Bone marrow (tissue), 2 donors: ENCODE results near the gene GALNT9.
A peak's percentile ranks its signal among the peaks of the same experiment; 100 is the strongest.

Experiments
- DNase-seq, 2 donors: peaks; one replicate each; lab custom pipeline; 2025; lab: John Stamatoyannopoulos, UW

GALNT9 gene

DNA sequence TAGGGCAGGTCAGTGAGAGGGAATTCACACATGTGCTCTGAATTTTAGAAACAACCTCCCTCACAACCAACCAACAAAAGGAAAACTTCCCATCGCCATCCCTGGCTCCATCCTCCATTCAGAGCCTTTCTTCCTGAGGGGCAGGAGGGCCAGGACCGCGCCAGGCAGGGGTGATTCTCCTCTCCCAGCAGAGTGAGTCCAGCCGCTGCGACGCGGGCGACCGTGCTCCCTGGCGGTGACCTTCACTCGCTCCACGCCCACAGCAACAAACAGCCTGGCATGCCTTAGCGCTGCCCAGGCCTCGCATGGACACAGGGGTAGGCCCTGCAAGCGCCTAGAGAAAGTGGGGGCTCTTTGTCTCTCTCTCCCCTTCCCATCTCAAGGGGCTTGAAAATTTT, 3.7 kb downstream of the GALNT9 start:
- DNase-seq, result no peak

DNA sequence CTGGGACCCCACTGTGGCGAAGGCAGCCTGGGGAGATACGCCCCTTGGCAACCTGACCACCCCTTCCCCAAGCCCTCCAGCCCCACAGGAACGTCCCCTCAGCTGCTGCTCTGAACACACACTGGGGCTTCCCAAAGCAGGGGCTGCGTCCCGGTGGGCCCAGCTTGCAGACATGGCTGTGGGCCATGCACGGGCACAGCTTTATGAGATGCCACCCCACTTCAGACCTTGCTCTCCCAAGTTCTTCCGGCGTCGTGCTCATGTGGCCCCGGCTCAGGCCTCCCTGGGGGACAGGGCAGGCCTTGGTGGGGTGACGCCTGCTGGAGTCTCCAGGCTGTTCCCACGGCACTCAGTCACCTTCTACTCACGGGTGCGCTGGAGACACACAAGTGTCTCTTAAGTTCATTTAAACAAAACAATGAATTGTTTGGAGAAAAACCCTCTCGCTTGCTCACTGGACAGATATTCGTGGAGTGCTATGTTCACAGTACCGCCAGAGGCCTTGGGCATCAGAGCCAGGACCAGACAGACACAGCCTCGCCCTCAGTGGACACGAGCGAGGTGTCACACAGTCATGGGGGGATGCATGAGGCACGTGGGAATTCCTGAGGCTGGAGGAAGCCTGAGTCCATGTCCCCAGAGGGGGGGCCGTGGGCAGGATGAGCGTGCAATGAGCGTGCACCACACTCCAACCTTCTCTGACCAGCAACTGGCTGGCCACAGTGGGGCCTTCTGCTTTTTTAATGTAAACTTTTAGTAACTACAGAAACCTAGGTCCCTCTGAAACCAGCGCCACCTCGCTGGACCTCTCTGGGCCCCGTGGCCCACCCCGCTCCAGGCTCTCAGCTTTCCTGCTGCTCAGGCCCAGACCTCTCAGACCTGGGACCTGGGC, 4.3 kb downstream of the GALNT9 start:
- no peak for DNase-seq

DNA sequence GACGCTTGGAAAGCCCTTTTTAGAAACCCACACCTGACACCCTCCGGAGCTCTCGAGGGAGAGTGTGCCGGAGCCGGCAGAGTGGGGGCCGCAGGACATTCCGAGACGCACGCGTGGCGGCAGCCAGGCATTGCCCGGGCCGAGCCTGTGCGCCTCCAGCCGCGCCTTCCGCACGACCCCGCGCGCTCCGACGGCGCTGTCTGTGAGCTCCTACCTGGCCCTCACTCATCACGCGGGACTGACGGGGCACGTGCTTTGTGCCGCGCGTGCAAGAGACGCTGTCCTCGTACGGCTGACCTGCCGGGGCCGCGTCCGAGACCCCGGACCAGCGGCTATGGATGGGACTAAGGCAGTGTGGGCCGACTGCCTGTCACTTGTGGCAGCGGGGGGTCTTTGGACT, 5.2 kb downstream of the GALNT9 start:
- no peak for DNase-seq

DNA sequence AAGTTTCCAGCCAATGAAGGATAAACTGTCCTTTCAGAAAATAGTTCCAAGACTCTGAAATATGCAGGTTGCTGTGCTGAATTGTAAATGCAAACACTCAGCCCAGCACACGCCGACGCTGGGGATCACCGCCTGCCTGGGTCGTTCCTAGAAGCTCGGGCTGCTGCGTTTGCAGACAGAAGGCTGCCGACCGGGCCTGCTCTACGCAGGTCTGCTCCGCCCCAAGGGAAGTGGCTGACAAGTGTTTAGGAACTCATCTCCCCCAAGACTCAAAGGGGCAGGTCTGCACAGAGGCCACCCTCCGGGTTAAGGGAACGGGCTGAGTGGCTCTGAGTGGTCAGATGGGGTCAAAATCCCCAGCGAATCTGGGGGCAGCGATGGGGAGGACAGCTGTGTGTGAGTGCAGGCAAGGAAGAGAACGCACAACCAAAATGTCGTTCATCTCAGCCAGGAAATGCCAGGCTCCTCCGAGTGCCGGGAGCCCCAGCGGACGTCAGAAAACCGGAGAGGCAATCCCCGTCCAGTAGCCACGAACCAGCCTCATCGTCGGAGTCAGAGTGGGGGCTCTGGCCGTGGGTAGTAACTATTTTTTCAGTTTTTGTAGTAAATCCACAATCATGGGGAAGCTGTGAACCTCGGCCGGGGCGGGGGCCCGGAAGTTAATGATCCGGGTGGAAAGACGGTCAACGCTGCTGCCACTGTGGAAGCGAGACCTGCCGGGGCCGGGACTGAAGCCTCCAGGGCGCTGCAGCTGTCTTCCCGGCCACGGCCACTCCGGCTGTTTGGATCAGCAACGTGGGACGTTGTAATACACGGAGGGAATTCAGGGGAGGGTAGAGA, 6.0 kb downstream of the GALNT9 start:
- peak in 1 of 2 donors; percentile 22 for DNase-seq

- DNase-seq, result no peak
Measured at GRCh38 chr12:132322206-132323132, 6.9 kb downstream of the GALNT9 start.

- DNase-seq, result no peak
Measured at GRCh38 chr12:132321321-132322118, 7.9 kb downstream of the GALNT9 start.

- no peak for DNase-seq
Measured at GRCh38 chr12:132320767-132321211, 8.6 kb downstream of the GALNT9 start.

- no peak for DNase-seq
Measured at GRCh38 chr12:132319991-132320570, 9.3 kb downstream of the GALNT9 start.

DNA sequence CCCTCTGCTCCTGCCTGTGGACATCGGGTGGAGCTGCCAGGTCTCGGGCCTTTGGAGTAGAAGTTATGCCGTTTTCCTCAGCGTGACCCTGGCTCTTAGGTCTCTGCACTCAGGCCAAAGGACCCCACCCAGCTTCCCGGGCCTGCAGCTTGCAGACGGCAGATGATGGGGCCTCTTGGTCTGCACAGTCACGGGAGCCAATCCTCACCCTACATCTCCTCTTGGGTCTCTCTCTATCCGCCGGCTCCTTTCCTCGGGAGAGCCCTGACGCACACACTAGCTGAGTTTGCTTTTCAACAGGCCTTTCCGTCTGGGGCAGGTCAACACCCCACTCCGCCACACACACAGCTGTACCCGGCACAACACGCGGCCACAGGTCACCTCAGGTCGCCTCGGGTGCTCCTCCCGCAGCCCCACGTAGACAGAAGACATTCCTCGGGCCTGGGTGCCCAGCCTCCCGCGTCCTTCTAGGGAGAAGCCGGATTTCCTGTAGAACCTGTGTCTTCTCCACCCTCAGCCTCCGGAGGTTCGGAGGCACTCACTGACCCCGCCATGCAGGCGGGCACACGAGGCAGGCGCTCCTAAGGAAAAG, 9.9 kb downstream of the GALNT9 start:
- DNase-seq, result no peak

GRCh38 chr12:132318618-132319033, 10.8 kb downstream of the GALNT9 start:
- DNase-seq, result no peak

DNA sequence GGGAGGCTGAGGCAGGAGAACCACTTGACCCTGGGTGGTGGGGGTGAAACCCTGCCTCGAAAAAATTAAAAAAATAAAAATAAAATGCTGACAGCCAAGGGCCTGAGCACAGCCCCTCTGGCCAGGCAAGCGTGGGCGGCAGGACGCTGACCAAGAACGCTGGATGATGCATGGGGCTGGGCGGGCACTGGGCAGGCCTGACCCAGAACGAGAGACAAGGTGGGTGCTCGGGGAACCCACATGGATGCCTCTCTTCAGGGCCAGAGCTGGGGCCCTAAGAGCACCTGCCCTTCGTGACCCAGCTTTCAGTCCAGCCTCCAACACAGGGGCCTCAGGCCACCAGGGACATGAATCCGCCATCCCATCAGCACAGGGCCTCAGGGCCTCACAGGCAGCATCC, 11.3 kb downstream of the GALNT9 start:
- DNase-seq, result no peak

DNA sequence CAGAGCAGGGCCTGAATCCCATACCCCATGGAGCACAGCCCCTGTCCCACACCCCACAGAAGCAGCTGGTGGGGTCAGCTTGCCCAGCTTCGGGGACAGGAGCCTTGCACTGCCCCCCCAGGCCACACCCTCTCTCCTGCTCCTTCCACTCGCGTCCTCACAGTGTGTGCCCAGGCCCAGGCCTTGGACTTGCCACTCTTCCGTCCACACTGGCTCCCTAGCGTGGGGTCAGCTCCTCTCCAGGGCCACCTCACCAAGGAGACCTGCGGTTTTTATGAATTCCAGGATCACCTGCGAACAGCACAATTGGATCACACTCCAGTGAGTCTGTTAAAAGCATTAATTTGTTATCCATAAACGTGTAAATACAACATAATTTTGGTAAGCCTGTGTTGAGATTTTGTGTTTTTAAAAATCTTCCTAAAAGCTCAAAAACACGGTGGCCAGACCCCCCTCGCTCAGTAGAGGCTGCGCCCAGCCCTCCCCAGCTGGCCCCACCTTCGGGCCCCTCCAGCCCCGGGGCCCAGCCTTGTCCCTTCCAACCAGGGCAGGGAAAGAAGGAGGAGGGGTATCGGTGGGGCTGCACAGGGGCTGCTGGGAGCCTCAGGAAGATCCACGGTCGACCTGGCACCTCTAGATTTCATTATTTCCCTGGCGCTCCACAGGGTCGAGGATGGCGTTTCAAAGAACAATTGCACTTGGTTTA, 12.0 kb downstream of the GALNT9 start:
- DNase-seq, result no peak

GRCh38 chr12:132316497-132317232, 12.7 kb downstream of the GALNT9 start:
- no peak for DNase-seq

- DNase-seq, result no peak
Measured at GRCh38 chr12:132315951-132316350, 13.4 kb downstream of the GALNT9 start.

GRCh38 chr12:132315507-132315906, 13.9 kb downstream of the GALNT9 start:
- DNase-seq, result no peak

- no peak for DNase-seq
Measured at GRCh38 chr12:132314516-132315233, 14.7 kb downstream of the GALNT9 start.

DNA sequence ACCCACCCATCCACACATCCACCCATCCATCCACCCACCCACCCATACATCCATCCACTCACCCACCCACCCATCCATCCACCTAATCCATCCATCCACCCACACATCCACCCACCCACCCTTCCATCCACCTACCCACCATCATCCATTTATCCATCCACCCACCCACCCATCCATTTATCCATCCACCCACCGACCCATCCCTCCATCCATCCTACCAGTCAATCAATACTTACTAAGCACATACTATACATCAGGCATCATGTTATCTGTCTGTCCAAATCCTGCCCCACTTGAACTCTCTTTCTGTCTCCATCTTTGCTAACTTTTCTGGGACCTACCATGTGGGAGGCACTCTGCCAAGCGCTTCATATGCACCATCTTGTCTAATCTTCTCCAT, 15.4 kb downstream of the GALNT9 start:
- no peak for DNase-seq

- DNase-seq, result no peak
Measured at GRCh38 chr12:132313182-132313581, 16.2 kb downstream of the GALNT9 start.
